ENCODE measurements around the gene DNER.
"Not testable (repeated sequence)": the region's sequence is repeated elsewhere in the genome, so short reads cannot be mapped to it uniquely, and the experiment has no call there.

DNER gene

GRCh38 chr2:229405796-229406195 is 308.6 kb downstream of the DNER start:
- DNase-seq (ENCODE audit: low read depth in 2 of 2) = no peak

- no peak for DNase-seq (ENCODE audit: low read depth in 2 of 2)
Measured at GRCh38 chr2:229403296-229403695, 311.1 kb downstream of the DNER start.

GRCh38 chr2:229401171-229401865 is 313.0 kb downstream of the DNER start:
- no peak for DNase-seq (ENCODE audit: low read depth in 2 of 2)

DNA sequence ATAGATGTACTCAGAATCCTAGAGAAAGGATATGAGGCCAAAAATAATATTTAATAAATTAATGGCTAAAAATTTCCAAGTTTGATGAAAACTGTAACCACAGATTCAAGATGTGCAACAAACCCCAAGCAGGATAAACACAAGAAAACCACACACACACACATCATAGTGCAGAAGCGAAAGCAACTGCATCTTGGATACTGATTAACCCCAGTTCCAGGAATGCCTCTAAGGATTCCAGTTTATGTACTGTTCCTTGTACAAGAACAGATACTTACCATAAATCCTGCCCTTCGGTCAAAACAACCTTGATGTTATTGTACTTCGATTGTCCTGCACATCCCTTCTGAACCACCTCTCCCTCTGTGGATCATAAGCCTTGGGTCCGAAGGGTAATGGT is 320.4 kb downstream of the DNER start:
- no peak for DNase-seq (ENCODE audit: low read depth in 2 of 2)

- no peak for DNase-seq (ENCODE audit: low read depth in 2 of 2)
Measured at GRCh38 chr2:229392196-229392595, 322.2 kb downstream of the DNER start.

DNA sequence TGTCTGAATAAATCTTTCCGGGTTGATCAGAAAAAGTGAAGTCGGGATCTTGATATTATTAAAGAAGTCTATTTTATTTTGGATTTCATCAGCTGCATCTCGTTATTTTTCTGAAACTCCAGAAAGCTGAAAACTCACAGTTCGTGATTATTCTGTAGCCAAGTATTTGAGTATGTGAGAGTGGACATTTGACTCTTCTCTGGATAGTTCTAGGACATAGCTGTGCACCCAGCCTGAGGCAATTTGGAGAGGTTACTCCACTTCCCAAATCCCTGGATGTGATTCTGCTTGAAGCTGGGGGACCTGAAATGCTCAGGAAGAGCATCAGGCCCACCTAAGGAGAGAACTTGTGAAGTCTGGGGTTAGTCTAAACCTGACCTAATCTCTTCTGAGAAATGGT is 325.6 kb downstream of the DNER start:
- no peak for DNase-seq (ENCODE audit: low read depth in 2 of 2)

- no peak for DNase-seq (ENCODE audit: low read depth in 2 of 2)
Measured at GRCh38 chr2:229387866-229388265, 326.5 kb downstream of the DNER start.

DNA sequence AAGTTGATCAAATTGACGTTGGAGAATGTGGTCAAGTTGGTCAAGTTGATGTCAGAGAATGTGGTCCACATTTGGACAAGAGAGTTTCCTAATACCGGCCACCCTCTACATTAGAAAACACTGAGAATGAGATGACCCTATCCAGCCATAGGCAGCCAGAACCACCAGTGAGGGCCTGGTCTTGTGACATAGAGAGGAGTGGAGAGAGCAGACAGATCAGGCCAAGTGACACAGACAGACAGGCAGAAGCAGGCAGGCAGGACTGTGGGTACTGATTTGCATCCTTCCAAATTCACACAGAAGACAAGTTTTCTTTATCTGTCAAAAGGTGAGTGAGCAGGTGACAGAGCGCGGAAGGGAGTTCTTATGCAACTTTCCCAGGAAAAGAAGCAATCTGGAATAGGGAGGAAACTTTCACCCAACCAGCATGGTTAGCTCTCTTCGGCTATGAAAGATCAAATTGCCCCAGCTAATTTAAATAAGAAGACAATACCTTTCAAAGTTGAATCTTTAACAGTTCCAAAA is 334.2 kb downstream of the DNER start:
- DNase-seq (ENCODE audit: low read depth in 2 of 2) = no peak

DNA sequence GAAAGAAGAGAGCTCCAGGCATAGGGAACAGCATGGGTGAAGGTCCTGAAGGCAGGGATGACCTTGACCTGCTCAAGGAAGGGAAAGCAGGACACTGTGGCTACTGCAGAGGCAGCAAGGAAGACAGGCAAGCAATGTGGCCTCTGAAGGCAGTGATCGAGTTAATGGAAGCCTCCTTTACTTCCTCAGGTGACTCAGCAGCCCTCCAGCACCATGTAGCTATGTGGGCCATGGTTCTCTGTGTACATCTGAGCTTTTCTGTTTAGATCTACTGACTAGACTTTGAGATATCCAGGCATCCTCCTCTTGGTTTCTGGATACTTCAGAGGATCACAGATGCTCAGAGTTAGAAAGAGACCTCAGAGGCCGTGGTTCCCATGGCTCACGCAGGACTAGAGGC is 336.0 kb downstream of the DNER start:
- no peak for DNase-seq (ENCODE audit: low read depth in 2 of 2)

DNA sequence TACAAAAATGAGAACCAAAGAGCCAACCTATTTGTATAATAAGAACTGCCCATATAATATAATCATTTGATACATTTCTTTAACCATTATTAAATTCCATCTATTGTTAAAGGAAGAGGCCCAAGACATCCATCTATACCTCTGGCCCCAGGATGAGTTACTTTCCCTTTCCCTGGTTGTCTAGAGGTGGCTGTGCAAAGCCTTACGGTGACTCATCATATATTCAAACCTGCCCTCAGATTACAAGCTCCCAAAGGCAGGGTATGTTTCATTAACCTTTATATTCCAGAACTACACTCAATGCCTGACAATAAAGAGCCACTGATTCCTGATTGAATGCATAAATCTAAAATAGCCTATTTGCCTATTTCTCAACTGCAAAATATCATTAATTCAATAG is 337.5 kb downstream of the DNER start:
- no peak for DNase-seq (ENCODE audit: low read depth in 2 of 2)

- no peak for DNase-seq (ENCODE audit: low read depth in 2 of 2)
Measured at GRCh38 chr2:229375251-229375650, 339.1 kb downstream of the DNER start.

DNA sequence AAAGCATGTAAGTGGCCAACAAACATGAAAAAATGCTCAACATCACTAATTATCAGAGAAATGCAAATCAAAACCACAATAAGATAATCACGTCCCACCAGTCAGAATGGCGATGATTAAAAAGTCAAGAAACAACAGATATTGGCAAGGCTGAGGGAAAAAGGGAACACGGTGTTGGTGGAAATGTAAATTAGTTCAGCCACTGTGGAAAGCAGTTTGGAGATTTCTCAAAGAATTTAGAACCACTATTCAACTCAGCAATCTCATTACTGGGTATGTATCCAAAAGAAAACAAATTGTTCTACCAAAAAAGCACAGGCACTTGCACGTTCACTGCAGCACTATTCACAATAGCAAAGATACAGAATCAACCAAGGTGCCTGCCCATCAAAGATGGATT is 341.0 kb downstream of the DNER start:
- DNase-seq (ENCODE audit: low read depth in 2 of 2) = not testable (repeated sequence)

GRCh38 chr2:229372207-229372606 is 342.1 kb downstream of the DNER start:
- DNase-seq (ENCODE audit: low read depth in 2 of 2) = no peak

- no peak for DNase-seq (ENCODE audit: low read depth in 2 of 2)
Measured at GRCh38 chr2:229371086-229371485, 343.3 kb downstream of the DNER start.

DNA sequence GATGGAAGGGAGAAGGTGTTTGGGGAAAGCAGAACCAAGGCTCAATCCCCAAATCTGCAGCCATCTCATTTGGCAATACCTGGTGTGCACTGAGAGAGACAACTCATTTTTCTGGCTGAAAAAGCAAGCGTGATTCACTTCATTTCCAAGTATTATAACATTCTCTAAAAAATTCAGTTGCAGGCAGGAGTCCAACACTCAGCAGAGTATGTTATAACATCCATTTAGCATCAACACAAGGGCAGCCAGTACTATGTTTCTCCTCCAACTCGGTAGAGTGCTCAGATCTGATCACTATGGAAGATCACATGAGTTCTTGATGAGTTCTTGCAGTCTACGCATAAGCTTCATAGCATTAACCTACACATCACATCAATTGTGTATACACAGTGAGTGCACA is 343.8 kb downstream of the DNER start:
- DNase-seq (ENCODE audit: low read depth in 2 of 2) = no peak

DNA sequence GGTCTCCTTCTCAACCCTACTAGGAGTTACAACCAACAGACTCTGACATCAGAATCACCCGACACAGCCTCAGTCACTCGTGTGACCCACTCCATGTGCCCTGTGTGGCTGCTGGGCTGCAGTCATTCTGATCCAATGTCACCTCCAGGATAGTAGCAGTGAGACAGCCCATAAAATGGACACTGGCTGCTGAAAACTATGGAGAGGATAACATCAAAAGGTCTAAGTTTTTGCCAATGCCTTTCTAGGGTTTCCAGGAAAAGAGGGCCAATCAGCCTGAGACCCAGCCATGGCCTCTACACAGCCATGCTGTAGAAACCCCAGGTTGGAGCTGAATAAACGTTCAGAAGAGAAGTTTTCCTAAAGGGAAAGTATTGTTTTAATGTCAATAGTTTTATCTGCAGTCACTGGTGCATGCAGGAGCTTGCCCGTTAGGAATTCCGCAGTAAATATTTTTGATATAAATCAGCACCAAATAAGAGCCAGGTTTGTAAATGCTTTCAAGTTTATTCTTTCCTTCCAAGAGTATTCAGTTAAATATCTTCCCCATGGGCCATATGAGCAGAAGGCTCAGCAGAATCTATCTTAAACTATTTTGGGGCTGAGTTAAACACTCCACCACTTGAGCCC is 351.1 kb downstream of the DNER start:
- no peak for DNase-seq (ENCODE audit: low read depth in 2 of 2)

DNA sequence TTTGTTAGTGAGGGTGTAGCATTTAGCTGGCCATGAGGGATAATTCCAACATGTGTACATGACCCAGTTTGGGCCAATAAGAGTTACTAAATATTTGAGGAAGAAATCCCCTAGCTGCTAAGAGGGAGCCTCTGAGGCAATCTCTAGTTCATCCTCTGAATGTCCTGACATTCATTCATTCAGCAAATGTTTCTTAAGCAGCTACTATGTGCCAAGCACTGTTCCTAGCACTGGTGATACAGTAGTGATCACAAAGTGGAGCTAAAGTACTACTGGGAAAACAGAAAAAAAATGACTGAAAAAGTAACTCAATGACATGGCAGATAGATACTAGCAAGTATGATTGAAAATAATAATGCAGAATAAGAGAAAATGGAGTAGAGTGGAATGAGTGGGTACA is 363.5 kb downstream of the DNER start:
- DNase-seq (ENCODE audit: low read depth in 2 of 2) = no peak

DNA sequence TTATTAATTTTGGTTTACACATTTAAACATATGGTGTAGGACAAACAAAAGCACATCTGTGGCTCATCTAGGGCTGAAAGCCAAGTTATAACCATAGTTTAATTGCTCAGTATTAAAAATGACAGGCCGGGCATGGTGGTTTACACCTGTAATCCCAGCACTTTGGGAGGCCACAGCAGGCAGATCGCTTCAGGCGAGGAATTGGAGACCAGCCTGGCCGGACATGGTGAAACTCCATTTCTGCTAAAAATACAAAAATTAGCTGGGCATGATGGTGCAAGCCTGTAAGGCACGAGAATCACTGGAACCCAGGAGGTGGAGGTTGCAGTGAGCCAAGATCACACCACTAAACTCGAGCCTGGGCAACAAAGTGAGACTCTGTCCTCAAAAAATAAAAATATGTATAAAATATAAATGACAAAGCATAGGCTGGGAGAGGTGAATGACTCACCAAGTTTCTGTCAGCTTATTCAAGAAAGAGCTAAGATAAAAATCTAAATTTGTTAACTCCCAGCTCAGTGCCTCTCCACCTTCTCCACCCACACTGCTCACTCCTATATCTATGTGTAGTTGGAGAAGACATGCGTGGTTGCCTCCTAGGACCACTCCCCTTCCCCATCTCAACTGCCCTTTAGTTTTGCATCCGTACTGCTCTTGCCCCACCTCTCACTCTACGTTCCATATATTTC is 364.1 kb downstream of the DNER start:
- no peak for DNase-seq (ENCODE audit: low read depth in 2 of 2)

- no peak for DNase-seq (ENCODE audit: low read depth in 2 of 2)
Measured at GRCh38 chr2:229348128-229348527, 366.2 kb downstream of the DNER start.

GRCh38 chr2:229346816-229347540 is 367.4 kb downstream of the DNER start:
- no peak for DNase-seq (ENCODE audit: low read depth in 2 of 2)

DNA sequence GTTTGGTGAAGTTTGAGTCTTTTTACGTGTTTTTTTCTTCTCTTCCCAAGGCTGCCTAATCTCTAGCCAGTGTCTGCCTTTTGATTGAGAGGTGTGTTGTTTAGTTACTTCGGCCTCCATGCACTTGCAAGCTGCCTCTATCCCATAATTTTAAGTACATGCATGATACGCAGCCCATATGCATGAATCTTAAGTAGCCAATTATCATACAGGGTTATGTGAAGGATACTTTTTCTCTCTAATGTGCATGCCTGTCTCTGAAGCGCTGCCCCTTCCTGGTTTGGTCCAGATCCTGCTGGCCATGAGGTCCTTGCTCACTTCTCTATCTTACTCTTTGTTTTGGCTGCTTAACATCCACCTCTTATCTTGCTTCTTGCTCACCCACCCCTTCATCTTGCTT is 369.4 kb downstream of the DNER start:
- no peak for DNase-seq (ENCODE audit: low read depth in 2 of 2)

DNA sequence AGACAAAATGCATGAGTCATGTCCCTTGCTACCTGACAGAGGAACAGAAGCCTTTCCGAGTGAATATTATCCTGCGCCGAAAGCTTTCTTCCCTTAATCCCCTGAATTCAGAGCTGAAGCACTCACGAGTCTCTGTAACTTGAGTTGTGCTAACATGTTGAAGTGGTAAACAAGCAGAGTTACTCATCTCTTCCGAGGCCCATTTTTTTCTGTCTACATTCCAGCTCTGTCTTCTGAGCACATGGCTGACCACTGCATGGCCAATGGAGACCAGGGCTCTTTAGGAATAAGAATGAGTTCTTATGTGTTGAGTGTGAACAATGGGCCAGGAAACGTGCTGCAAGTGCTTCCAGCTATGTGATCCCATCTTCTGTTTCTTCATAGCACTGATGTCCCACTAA is 370.2 kb downstream of the DNER start:
- no peak for DNase-seq (ENCODE audit: low read depth in 2 of 2)

All from stimulated activated CD4-positive, alpha-beta T cell treated with anti-CD3 and anti-CD28 coated beads, Interleukin-1b, Interleukin-23, amount 100 ng/mL, for 4 hours (primary cell).